Renal cortex interstitium (tissue), 15 donors: Measurements from ENCODE around the gene SCML1. TPM values are rescaled to one million over a fixed set of nuclear protein-coding genes. Genes with fewer than 3 reads are reported as not detected.
A peak's percentile ranks its signal among the peaks of the same experiment; 100 is the strongest.

Experiments used
- DNase-seq, 11 donors: peaks; one replicate each; pipeline ENCODE4 v3.0.0-alpha.2; 2013; ENCODE audit warnings: low read depth in 9 of 11, low spot score in 4 of 11; ENCODE audit errors: extremely low read depth in 1 of 11
- long read RNA-seq, 16 experiments: transcript quantifications; one replicate each; lab custom pipeline, GENCODE V29; 2026
- polyA plus RNA-seq, 3 donors: library from polyadenylated mRNA; unstranded; fragments of 120-200 nt; gene quantifications; one replicate each; pipeline ENCODE4 v1.2.1, GENCODE V29; 2013; ENCODE audit not compliant: insufficient read length in 3 of 3

SCML1 gene
- 10 to 100 TPM; 15.8 to 34.0 (median 21.9) TPM for polyA plus RNA-seq
- long read RNA-seq, donor 1, partial matches to known transcripts: 7 of 9 reads
- long read RNA-seq, donor 1, other reads (novel, unspliced or antisense): 0 of 9 reads
- long read RNA-seq, donor 2, full-length matches to known transcripts: 1 of 10 reads
- long read RNA-seq, donor 2, partial matches to known transcripts: 9 of 10 reads
- long read RNA-seq, donor 2, other reads (novel, unspliced or antisense): 0 of 10 reads
- long read RNA-seq, donor 3, full-length matches to known transcripts: 7 of 24 reads
- long read RNA-seq, donor 3, partial matches to known transcripts: 17 of 24 reads
- long read RNA-seq, donor 3, other reads (novel, unspliced or antisense): 0 of 24 reads
- long read RNA-seq, donor 4, full-length matches to known transcripts: 4 of 23 reads
- long read RNA-seq, donor 4, partial matches to known transcripts: 19 of 23 reads
- long read RNA-seq, donor 4, other reads (novel, unspliced or antisense): 0 of 23 reads
- long read RNA-seq, donor 5, full-length matches to known transcripts: 3 of 3 reads
- long read RNA-seq, donor 5, partial matches to known transcripts: 0 of 3 reads
- long read RNA-seq, donor 5, other reads (novel, unspliced or antisense): 0 of 3 reads
- long read RNA-seq, donor 6, full-length matches to known transcripts: 4 of 22 reads
- long read RNA-seq, donor 6, partial matches to known transcripts: 18 of 22 reads
- long read RNA-seq, donor 6, other reads (novel, unspliced or antisense): 0 of 22 reads
- long read RNA-seq, donor 7, full-length matches to known transcripts: 2 of 14 reads
- long read RNA-seq, donor 7, partial matches to known transcripts: 12 of 14 reads
- long read RNA-seq, donor 7, other reads (novel, unspliced or antisense): 0 of 14 reads
- long read RNA-seq, donor 8, full-length matches to known transcripts: 9 of 39 reads
- long read RNA-seq, donor 8, partial matches to known transcripts: 30 of 39 reads
- long read RNA-seq, donor 8, other reads (novel, unspliced or antisense): 0 of 39 reads
- long read RNA-seq, donor 9: 0 reads
- long read RNA-seq, donor 10, partial matches to known transcripts: 19 of 22 reads
- long read RNA-seq, donor 10, other reads (novel, unspliced or antisense): 0 of 22 reads
- long read RNA-seq, donor 11, full-length matches to known transcripts: 2 of 2 reads
- long read RNA-seq, donor 11, partial matches to known transcripts: 0 of 2 reads
- long read RNA-seq, donor 11, other reads (novel, unspliced or antisense): 0 of 2 reads
- long read RNA-seq, donor 12, full-length matches to known transcripts: 2 of 2 reads
- long read RNA-seq, donor 12, partial matches to known transcripts: 0 of 2 reads
- long read RNA-seq, donor 12, other reads (novel, unspliced or antisense): 0 of 2 reads
- long read RNA-seq, donor 13, partial matches to known transcripts: 11 of 13 reads
- long read RNA-seq, donor 13, other reads (novel, unspliced or antisense): 0 of 13 reads
- long read RNA-seq, donor 14, full-length matches to known transcripts: 4 of 10 reads
- long read RNA-seq, donor 14, partial matches to known transcripts: 6 of 10 reads
- long read RNA-seq, donor 14, other reads (novel, unspliced or antisense): 0 of 10 reads
- long read RNA-seq, donor 15, partial matches to known transcripts: 0 of 3 reads
- long read RNA-seq, donor 15, other reads (novel, unspliced or antisense): 0 of 3 reads
- long read RNA-seq, donor 16, full-length matches to known transcripts: 5 of 35 reads
- long read RNA-seq, donor 16, partial matches to known transcripts: 30 of 35 reads
- long read RNA-seq, donor 16, other reads (novel, unspliced or antisense): 0 of 35 reads

GRCh38 chrX:17736856-17737709 lies at the start of gene SCML1:
Gene SCML1, plus strand, starts transcription at chrX:17737493. Its CDS starts 6,694 bp downstream, at chrX:17744187.
- DNase-seq: peak; percentile 80 to 94 (median 89)

GRCh38 chrX:17687648-17688047 lies 49.6 kb upstream of the SCML1 start:
- DNase-seq: no peak

- peak; percentile 41 to 80 (median 66) for DNase-seq
These were observed 47.3 kb upstream of the SCML1 start for GRCh38 chrX:17689971-17690409.

- peak in 6 of 11 donors; percentile 7 to 35 (median 24) for DNase-seq
These were observed 44.5 kb upstream of the SCML1 start for GRCh38 chrX:17692709-17693346.

- no peak for DNase-seq
These were observed 40.1 kb upstream of the SCML1 start for GRCh38 chrX:17697191-17697590.

- DNase-seq: no peak
These were observed 36.3 kb upstream of the SCML1 start for GRCh38 chrX:17700976-17701375.

- DNase-seq: no peak
These were observed 34.1 kb upstream of the SCML1 start for GRCh38 chrX:17703201-17703600.

GRCh38 chrX:17705211-17705610 lies 32.1 kb upstream of the SCML1 start:
- no peak for DNase-seq

GRCh38 chrX:17706676-17707075 lies 30.6 kb upstream of the SCML1 start:
- DNase-seq: no peak

GRCh38 chrX:17707731-17708130 lies 29.6 kb upstream of the SCML1 start:
- DNase-seq: no peak

GRCh38 chrX:17710871-17711301 lies 26.4 kb upstream of the SCML1 start:
- no peak for DNase-seq

- DNase-seq: no peak
These were observed 24.0 kb upstream of the SCML1 start for GRCh38 chrX:17713288-17713687.

- no peak for DNase-seq
These were observed 18.6 kb upstream of the SCML1 start for GRCh38 chrX:17718649-17719165.

- DNase-seq: no peak
These were observed 17.6 kb upstream of the SCML1 start for GRCh38 chrX:17719711-17720110.

- DNase-seq: no peak
These were observed 15.6 kb upstream of the SCML1 start for GRCh38 chrX:17721715-17722114.

- DNase-seq: no peak
These were observed 12.1 kb upstream of the SCML1 start for GRCh38 chrX:17725181-17725580.
